ENCODE measurements around the gene TMEM255B.

The TMEM255B gene

GRCh38 chr13:113852536-113853517 is 93.8 kb downstream of the TMEM255B start:
- no peak for DNase-seq

GRCh38 chr13:113853518-113854237 is 94.7 kb downstream of the TMEM255B start:
- DNase-seq, result no peak

DNA sequence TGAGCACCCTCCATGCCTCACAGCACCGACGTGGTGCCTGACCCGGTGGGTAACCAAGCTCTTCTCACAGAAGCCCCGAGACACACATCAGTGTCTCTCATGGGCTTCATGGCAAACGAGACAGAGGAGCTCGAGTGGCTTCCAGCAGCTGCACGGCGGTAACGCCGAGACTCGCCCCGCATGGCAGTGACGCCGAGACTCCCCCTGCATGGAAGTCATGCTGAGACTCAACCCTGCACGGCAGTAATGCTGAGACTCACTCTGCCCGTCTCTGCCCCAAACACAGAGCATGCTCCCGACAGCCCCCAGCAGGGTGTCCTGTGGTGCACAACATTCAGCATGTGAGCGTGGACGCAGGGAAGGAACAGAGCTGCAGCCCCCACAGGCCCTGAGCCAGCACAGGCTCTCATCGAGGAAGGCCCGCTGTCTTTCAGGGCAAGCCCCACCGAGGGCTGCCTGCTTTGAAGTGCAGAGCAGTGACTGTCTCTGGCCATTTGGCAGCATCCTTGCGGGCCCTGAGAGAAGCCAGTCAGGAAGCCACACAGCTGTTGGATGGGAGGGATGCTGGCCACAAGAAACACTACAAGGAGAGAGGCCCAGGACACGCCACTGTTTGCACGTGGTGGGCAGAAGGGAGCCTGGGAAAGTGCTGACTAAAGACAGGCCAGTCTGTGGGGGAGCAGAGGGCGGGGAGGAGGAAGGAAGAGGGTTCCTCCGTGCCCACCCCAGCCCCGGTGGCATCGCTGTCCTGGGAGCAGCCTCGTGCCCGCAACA is 95.4 kb downstream of the TMEM255B start:
- DNase-seq, result no peak

DNA sequence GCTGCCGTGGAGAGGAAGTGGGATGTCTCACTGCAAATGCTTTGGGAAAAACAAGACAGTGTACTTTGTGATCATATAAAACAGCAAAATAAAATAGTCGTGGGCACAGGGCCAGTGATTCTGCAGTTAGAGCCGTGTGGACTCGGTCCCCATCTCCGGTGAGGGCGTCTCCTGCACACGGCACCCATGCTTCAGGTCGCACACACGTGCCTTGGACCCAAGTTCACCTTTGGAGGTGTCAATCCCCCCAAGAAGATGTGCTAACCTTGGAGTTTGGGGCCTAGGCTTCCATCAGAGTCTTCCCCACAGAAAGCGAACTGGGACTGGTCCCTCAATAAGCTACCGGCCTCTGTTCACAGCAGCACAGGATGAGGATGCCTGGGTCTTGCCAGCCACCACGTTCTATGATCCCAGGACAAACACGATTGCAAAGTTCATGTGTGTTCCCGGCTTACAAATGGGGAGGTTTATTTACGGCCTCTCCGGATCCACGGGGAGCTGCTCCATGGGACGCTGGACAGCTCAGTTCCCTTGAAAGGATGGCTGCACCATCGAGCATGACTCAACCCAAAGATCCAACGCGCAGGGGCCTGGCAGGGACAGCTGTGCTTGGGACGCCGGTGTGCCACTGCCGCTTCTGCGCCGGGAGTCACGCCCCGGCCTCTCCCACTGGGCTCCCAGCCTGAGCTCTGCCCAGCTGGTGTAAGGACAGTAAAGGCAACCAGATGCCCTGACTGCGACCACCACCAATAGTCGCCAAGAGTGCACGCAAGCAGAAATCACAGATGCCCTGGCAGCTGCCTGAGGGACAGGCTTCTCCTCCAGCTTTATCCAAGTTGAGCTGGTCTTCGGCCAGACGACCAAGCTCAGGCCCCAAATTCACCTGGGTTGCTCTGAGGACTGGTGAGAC is 96.2 kb downstream of the TMEM255B start:
- DNase-seq, result no peak

GRCh38 chr13:113855931-113856715 is 97.1 kb downstream of the TMEM255B start:
- DNase-seq, result no peak

GRCh38 chr13:113856716-113857065 is 97.7 kb downstream of the TMEM255B start:
- DNase-seq, result no peak

- no peak for DNase-seq
Observed at GRCh38 chr13:113857531-113858195, 98.6 kb downstream of the TMEM255B start.

DNA sequence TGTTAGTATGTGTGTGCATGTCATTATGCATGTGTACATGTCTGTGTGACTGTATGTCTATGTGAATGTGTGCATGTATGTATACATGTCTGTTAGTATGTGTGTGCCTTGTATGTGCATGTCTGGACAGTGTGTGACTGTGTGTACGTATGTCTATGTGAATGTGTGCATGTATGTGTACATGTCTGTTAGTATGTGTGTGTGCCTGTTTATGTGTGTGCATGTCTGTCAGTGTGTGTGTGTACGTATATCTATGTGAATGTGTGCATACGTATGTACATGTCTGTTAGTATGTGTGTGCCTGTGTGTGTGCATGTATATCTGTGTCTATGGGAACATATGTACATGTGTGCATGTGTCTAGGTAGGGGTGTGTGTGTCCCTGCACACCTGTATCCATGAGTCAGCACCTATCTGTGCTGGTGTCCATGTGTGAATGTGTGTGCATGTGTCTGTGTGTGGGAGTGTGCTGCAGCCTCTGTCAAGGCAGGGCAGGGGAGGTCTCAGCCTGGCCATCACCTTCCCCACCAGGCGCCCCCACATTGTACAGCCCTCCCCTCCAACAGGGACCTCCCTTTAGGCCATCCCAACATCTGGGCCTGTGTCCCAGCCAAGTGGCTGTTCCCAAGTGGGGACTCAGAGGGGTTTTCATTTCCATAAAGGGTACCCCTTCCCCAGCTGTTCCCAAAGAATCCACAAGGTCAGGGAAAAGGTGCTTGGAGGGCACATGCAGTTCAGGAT is 100.5 kb downstream of the TMEM255B start:
- DNase-seq, result no peak

DNA sequence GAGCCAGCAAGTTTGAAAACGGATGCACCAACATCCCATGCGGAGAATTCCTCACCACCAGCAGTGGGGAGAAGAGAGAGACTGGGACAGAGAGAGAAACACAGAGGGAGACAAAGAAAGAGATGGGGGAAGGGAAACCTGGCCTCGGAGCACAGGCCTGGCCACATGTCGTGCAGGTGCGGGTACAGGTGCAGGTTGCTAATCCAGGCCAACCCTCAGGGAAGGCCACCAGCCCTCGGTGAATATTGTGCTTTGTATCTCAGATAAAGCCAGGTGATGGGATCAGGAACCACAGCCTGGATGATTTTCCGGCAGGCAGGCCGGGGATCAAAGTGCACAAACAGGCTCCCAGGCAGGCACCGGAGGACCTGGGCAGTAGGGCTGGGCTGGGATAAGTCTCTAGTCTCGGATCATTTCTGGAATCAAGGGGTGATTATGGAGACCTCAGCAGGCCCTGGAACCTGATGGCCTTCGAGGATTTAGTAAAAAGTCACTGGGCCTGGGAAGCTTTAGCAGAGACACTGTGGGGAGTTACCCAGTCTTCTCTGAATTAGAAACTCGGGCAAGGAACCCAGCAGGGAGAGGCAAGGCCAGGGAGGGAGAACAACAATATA is 101.1 kb downstream of the TMEM255B start:
- DNase-seq, result no peak

DNA sequence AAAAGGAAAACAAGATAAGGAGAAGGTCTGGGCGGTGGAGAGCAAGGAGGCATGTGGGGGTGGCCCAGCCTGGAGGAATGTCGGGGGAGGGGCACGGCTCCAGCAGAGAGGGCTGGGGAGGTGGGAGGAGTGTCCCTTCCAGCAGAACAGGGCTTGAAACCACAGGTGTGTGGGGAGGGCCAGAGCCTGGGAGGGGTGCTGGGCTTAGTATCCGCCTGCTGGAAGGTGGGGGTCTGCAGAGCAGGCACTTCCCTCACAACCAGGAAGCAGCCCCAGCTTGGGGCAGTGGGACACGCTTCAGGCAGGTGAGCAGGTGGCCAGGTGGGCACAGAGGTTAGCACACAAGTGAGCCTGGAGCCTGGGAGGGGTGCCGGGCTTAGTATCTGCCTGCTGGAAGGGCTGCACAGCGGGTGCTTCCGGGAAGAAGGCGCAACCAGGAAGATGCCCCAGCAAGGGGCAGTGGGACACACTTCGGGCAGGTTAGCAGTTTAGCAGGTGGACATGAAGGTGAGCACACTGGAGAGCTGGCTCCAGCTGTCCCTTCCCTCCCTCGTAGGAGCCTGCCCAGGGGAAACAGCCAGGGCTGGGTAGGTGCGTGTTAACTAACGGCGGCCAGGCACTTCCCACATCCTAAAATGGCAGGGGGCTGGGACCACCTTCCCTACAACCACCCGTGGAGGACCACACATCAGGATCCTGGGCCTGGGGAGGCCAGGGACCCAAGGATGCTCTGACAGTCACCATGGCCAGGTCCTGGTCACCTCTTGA is 101.8 kb downstream of the TMEM255B start:
- no peak for DNase-seq

DNA sequence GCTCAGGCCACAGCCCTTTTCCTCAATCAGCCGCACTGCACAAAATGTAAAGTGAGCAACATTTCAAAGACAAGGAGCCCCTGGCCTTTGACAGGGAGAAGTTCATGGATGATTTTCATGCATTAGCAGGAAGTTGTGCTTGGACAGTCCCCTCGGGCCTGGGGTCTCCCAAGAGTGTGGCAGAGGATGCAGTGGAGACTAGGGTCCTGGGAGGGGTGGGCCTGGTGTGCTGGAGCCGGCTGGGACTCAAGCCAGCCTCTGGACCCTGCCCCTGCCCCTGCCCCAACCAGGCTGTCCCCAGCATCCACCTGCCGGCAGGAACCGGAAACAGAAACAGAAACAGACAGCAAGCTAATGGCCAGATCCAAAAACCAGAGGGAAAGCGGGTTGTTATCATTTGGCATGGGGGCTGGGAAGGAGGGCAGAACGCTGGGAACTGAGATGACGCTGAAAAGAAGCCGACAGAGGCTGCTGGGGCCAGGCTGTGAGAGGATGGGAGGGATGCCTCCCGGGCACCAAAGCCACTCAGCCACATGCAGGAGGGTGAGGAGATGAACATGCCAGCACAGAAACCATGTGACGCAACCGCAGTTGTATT is 102.5 kb downstream of the TMEM255B start:
- DNase-seq, result no peak

- no peak for DNase-seq
Observed at GRCh38 chr13:113862191-113862930, 103.3 kb downstream of the TMEM255B start.

DNA sequence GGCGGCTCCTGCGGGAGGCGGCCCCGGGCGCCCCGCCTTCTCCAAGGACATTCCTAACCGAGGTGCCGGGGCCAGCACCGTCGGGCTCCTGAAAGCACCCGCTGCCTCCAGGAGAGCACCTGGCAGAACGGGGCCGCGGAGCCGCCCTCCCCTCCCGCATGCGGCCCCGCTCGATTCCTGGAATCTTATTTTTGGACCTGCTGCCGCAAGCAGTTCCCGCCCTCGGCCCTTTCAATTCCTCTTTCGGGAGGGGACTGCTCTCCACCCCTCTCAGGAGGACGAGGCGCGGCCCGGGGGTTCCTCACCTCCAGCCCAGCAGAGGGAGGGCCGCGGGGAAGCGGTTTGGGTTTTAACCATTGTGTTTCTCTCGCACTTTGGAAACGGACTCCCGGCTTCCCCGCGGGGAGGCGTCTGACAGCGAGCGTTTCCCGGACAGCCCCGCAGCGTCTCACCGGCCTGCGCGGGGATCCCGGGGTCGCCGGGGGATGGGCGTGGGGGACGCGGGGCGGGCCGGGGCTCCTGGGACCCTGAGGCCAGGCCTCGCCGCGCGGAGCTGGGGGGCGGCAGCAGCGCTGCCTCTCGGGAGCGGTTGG is 104.0 kb downstream of the TMEM255B start:
- DNase-seq, result no peak

GRCh38 chr13:113863524-113864272 is 104.7 kb downstream of the TMEM255B start, which contains the start of gene GAS6:
Gene GAS6 (minus strand): TSS chr13:113864076. CDS start chr13:113863920, 156 bp downstream.
- no peak for DNase-seq

GRCh38 chr13:113864273-113864890 is 105.4 kb downstream of the TMEM255B start:
- no peak for DNase-seq

DNA sequence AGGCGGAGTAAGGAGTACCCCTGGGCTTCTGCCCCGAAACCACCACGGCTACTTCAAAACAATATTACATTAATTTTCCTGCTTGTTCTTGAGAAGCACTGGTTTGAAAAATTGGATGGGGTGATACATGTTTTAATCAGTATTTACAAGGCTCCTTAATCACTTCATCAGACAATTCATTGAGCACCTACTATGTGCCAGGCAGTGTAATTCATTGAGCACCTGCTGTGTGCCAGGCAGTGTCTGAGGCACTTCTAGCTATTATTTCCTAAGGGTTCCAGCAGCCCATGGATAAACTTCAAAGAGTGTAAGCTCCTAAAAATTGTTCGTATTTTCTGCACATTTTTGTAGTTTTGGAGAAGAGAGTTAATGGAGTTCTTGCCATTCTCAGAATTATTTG is 106.4 kb downstream of the TMEM255B start:
- no peak for DNase-seq

Data from NCI-H510A (cell line).